Ishikawa (cell line): Measurements from ENCODE around the gene TRUB1.

Experiments used
- CEBPB ChIP-seq: IDR thresholded peaks from 2 replicates; pipeline ENCODE4 v1.6.1; 2012
- CREB1 ChIP-seq: IDR thresholded peaks from 2 replicates; pipeline ENCODE4 v1.6.1; 2012; ENCODE audit warnings: low read depth
- EGR1 ChIP-seq: IDR thresholded peaks from 2 replicates; pipeline ENCODE4 v1.6.1; 2012
- EP300 ChIP-seq: IDR thresholded peaks from 2 replicates; pipeline ENCODE4 v1.6.1; 2012; ENCODE audit warnings: borderline replicate concordance
- FOXM1 ChIP-seq: IDR thresholded peaks from 2 replicates; pipeline ENCODE4 v1.6.1; 2012; ENCODE audit warnings: low read depth, borderline replicate concordance
- NFIC ChIP-seq: IDR thresholded peaks from 2 replicates; pipeline ENCODE4 v1.6.1; 2012
- RAD21 ChIP-seq: IDR thresholded peaks from 2 replicates; pipeline ENCODE4 v1.6.1; 2012; ENCODE audit warnings: low read depth
- REST ChIP-seq: IDR thresholded peaks from 2 replicates; pipeline ENCODE4 v1.6.1; 2012; ENCODE audit warnings: low read depth, mild to moderate bottlenecking
- TAF1 ChIP-seq: IDR thresholded peaks from 2 replicates; pipeline ENCODE4 v1.6.1; 2012; ENCODE audit warnings: low read depth, mild to moderate bottlenecking
- TCF12 ChIP-seq: IDR thresholded peaks from 2 replicates; pipeline ENCODE4 v1.6.1; 2012; ENCODE audit warnings: low read depth
- TEAD4 ChIP-seq: IDR thresholded peaks from 2 replicates; pipeline ENCODE4 v1.6.1; 2012
- USF1 ChIP-seq: IDR thresholded peaks from 2 replicates; pipeline ENCODE4 v1.6.1; 2012
- YY1 ChIP-seq: IDR thresholded peaks from 2 replicates; pipeline ENCODE4 v1.6.1; 2012; ENCODE audit warnings: low read depth
- ZBTB7A ChIP-seq: IDR thresholded peaks from 2 replicates; pipeline ENCODE4 v1.6.1; 2012; ENCODE audit warnings: low read depth
- TF ChIP-seq, protein P1 (sequence below): IDR thresholded peaks from 2 replicates; pipeline ENCODE4 v1.6.1; 2012

TRUB1 gene

GRCh38 chr10:114899982-114900381 lies 38.0 kb upstream of the TRUB1 start:
- TF ChIP-seq, protein P1, sequence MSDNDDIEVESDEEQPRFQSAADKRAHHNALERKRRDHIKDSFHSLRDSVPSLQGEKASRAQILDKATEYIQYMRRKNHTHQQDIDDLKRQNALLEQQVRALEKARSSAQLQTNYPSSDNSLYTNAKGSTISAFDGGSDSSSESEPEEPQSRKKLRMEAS: no peak
- TF ChIP-seq ZBTB7A (no peak), CREB1 (no peak), REST (no peak), EP300 (no peak), TAF1 (no peak), TCF12 (no peak)

DNA sequence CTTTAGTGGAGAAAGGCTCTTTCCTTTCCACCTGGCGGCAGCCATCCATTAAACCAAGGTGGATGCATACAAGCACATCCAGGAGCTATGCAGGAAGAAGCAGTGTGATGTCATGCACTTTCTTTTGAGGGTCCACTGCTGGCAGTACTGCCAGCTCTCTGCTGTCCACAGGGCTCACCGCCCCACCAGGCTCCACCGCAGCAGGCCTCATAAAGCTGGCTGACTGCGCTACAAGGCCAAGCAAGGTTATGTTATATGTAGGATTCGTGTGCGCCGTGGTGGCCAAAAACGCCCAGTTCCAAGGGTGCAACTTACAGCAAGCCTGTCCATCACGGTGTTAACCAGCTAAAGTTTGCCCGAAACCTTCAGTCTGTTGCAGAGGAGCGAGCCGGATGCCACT lies 37.3 kb upstream of the TRUB1 start:
- no peak for TF ChIP-seq TEAD4
- TF ChIP-seq, protein P1: no peak
- TF ChIP-seq FOXM1: no peak
- TF ChIP-seq EGR1: no peak
- TF ChIP-seq REST: no peak
- TF ChIP-seq CREB1: no peak
- TF ChIP-seq ZBTB7A: no peak
- no peak for TF ChIP-seq NFIC
- no peak for TF ChIP-seq YY1
- no peak for TF ChIP-seq USF1
- TF ChIP-seq RAD21: no peak
- no peak for TF ChIP-seq TAF1
- no peak for TF ChIP-seq TCF12
- no peak for TF ChIP-seq EP300
- TF ChIP-seq CEBPB: no peak

GRCh38 chr10:114902151-114902550 lies 35.8 kb upstream of the TRUB1 start:
- TF ChIP-seq CREB1 (no peak), TEAD4 (0 out of 2 replicates have a peak, but pooled peaks have one; percentile 23), EGR1 (no peak), FOXM1 (no peak), USF1 (no peak), ZBTB7A (no peak)
- TF ChIP-seq, protein P1: no peak

DNA sequence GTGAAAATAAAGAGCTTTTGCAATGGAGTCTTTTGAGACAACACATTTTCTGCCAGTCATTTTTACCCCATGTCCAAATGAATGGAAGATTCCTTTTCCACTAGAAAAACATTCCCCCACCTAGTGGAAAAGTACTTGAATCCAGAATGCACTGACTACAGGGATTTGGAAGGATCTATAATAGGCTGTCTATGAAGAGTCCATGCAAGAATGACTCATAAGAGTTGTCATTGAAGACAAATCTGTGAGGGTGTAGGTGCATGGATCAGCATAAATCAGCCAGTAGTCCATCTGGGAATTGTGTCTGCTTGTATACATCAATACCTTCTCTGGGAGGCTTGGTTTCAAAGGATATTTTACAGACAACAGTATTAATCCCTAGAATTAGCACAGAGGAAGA lies 32.5 kb upstream of the TRUB1 start:
- TF ChIP-seq YY1 (no peak), EP300 (no peak), USF1 (no peak), FOXM1 (no peak), TAF1 (no peak), RAD21 (no peak), ZBTB7A (no peak), NFIC (no peak), CREB1 (no peak), TEAD4 (no peak)
- TF ChIP-seq, protein P1: no peak

DNA sequence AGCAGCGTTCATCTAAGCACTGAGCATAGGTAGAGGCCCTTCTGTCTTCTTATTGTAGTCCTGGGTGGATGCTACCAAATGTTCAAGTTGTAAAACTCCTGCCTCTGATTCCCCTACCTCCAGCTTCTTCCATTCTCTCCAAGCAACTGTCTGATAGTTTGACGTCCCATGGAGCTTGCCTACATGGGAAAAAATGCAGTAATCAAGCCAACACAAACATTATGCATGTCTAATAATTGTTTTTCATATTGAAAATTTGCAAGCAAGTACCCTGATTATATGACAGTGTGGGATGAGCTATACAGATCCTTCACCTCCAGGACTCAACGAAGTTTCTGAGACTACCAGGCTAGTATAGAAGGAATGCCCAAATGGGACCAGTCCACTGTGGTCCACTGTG lies 31.0 kb upstream of the TRUB1 start:
- TF ChIP-seq EGR1 (no peak), CREB1 (no peak), NFIC (no peak), FOXM1 (no peak), CEBPB (no peak), EP300 (no peak), USF1 (no peak), TEAD4 (no peak), YY1 (no peak), REST (no peak), TCF12 (no peak), ZBTB7A (no peak), TAF1 (no peak), RAD21 (no peak)
- TF ChIP-seq, protein P1: no peak
